Fibroblast of lung (primary cell): ENCODE results near the gene ABCB8.

Experiments used
- CTCF ChIP-seq, 2 donors: IDR thresholded peaks in 1 of 2; conservative IDR thresholded peaks in 1 of 2; 1 replicate in 1 of 2; 2 replicates in 1 of 2; pipeline ENCODE4 v1.5.1; 2011 to 2012; ENCODE audit warnings: low read length in 2 of 2, control low read depth in 1 of 2, inconsistent platforms in 1 of 2, low read depth in 1 of 2, mild to moderate bottlenecking in 1 of 2
- EZH2 ChIP-seq: IDR thresholded peaks from 2 replicates; pipeline ENCODE4 v1.5.1; 2012; ENCODE audit warnings: low read length, control low read depth, mild to moderate bottlenecking; ENCODE audit errors: missing control alignments

- TF ChIP-seq CTCF (conservative IDR thresholded peaks at IDR 0.05 in 1 of 2, IDR thresholded peaks at IDR 0.05 in 1 of 2; ENCODE audit: low read depth in 1 of 2, low read length in 2 of 2) (no peak), EZH2 (no peak)
Observed at GRCh38 chr7:151016942-151017341, 11.3 kb upstream of the ABCB8 start.
